ENCODE results near the gene TTYH3.

- TF ChIP-seq GATA2 (IDR thresholded peaks at IDR 0.05; ENCODE audit: low read depth, low read length), result no peak
- TF ChIP-seq GATA3 (IDR thresholded peaks at IDR 0.05; ENCODE audit: low read depth, low read length), result no peak
Measured at GRCh38 chr7:2605608-2606538, 25.9 kb upstream of the TTYH3 start.
